Activated CD4-positive, alpha-beta T cell treated with anti-CD3 and anti-CD28 coated beads, Interleukin-2, Interleukin-4, amounts not matched to agents 100 ng/mL and 50 ng/mL, durations not matched to agents 16 hours and 8 hours (primary cell): Measurements from ENCODE around the gene SEMA5A.

Experiments
- DNase-seq: peaks from one replicate; pipeline ENCODE4 v3.0.0-alpha.2; 2020; ENCODE audit warnings: low spot score

SEMA5A gene

GRCh38 chr5:9549941-9550340, 4.1 kb upstream of the SEMA5A start:
- DNase-seq: no peak

- no peak for DNase-seq
These were observed 1.5 kb upstream of the SEMA5A start for GRCh38 chr5:9547122-9547947.

- no peak for DNase-seq
These were observed 511 bp downstream of the SEMA5A start for GRCh38 chr5:9545136-9545991.

- DNase-seq: peak; percentile 42
These were observed 1.3 kb downstream of the SEMA5A start for GRCh38 chr5:9544502-9545135.

GRCh38 chr5:9544056-9544455, 1.8 kb downstream of the SEMA5A start:
- no peak for DNase-seq

GRCh38 chr5:9543311-9543920, 2.5 kb downstream of the SEMA5A start:
- DNase-seq: no peak

GRCh38 chr5:9540791-9541190, 5.1 kb downstream of the SEMA5A start:
- no peak for DNase-seq

- DNase-seq: peak; percentile 14
These were observed 7.4 kb downstream of the SEMA5A start for GRCh38 chr5:9538504-9538903.

- DNase-seq: no peak
These were observed 8.4 kb downstream of the SEMA5A start for GRCh38 chr5:9537223-9538141.

GRCh38 chr5:9536717-9537116, 9.2 kb downstream of the SEMA5A start:
- DNase-seq: no peak

- no peak for DNase-seq
These were observed 10.9 kb downstream of the SEMA5A start for GRCh38 chr5:9534881-9535517.

- no peak for DNase-seq
These were observed 12.1 kb downstream of the SEMA5A start for GRCh38 chr5:9533562-9534364.

- no peak for DNase-seq
These were observed 12.8 kb downstream of the SEMA5A start for GRCh38 chr5:9533096-9533495.

GRCh38 chr5:9529513-9529912, 16.4 kb downstream of the SEMA5A start:
- no peak for DNase-seq

GRCh38 chr5:9529041-9529480, 16.8 kb downstream of the SEMA5A start:
- no peak for DNase-seq

GRCh38 chr5:9524941-9525340, 20.9 kb downstream of the SEMA5A start:
- no peak for DNase-seq

GRCh38 chr5:9523090-9523823, 22.6 kb downstream of the SEMA5A start:
- DNase-seq: no peak

GRCh38 chr5:9519537-9519936, 26.3 kb downstream of the SEMA5A start:
- no peak for DNase-seq

- no peak for DNase-seq
These were observed 29.3 kb downstream of the SEMA5A start for GRCh38 chr5:9516591-9516990.
